Measurements from ENCODE around the gene MIB1.
A peak's percentile ranks its signal among the peaks of the same experiment; 100 is the strongest.

MIB1 gene

GRCh38 chr18:21747764-21748693, 7.4 kb downstream of the MIB1 start:
- H3K4me3 ChIP-seq (ENCODE audit: low read depth, low read length): no peak overlapping the region
- peaks cover 14% of the 10 kb centered on the region for H3K4me1 ChIP-seq (ENCODE audit: control insufficient read depth, insufficient read depth, low read length)
- TF ChIP-seq PRDM10 (tag by site-specific recombination; IDR thresholded peaks at IDR 0.05) (peak; percentile 57; the same call in 1 of the 2 replicates), ZNF362 (tag by site-specific recombination; IDR thresholded peaks at IDR 0.05) (0 out of 2 replicates have a peak, but pooled peaks have one; percentile 45), ZNF624 (tag by site-specific recombination; IDR thresholded peaks at IDR 0.05) (no peak)
- peaks cover 0 to 3% of the 10 kb centered on the region in 2 experiments; a peak in 1 of 3 replicates for H3K36me3 ChIP-seq (ENCODE audit: control insufficient read depth in 2 of 2, insufficient read depth in 1 of 2, low read length in 2 of 2)
- no peaks in the 10 kb centered on the region for H3K9me3 ChIP-seq (ENCODE audit: control insufficient read depth, insufficient read depth, low read depth, low read length)
- no peak overlapping the region for H3K27ac ChIP-seq (ENCODE audit: extremely low read depth, low read depth, low read length)
- ChIA-PET CTCF (interaction anchor here (0.6 to 2.1 kb wide), 4 partner anchors 147 to 1596 kb away, joined by 3 to 6 read pairs (median 4); partner anchors contain the start of gene ESCO1), POLR2A (interaction anchor here (0.6 kb wide), 1 partner anchor 9 kb away, joined by 4 read pairs; no protein-coding TSS in a partner anchor)

GRCh38 chr18:21757833-21758232, 17.2 kb downstream of the MIB1 start:
- CTCF ChIA-PET: interaction anchor here (0.9 kb wide), 1 partner anchor 150 kb away, joined by 3 read pairs; no protein-coding TSS in a partner anchor
- H3K4me3 ChIP-seq (ENCODE audit: low read depth, low read length): no peak overlapping the region
- no peak for TF ChIP-seq ZNF157 (tag by site-specific recombination; IDR thresholded peaks at IDR 0.05)
- TF ChIP-seq ZNF621 (tag by site-specific recombination; IDR thresholded peaks at IDR 0.05): no peak
- TF ChIP-seq ZNF18 (tag by site-specific recombination; IDR thresholded peaks at IDR 0.05): no peak
- TF ChIP-seq ZNF629 (tag by site-specific recombination; IDR thresholded peaks at IDR 0.05): no peak
- no peak for TF ChIP-seq ZNF112 (tag by site-specific recombination; IDR thresholded peaks at IDR 0.05)
- TF ChIP-seq ZNF2 (tag by site-specific recombination; IDR thresholded peaks at IDR 0.05): no peak
- no peak for TF ChIP-seq ZNF776 (tag by site-specific recombination; IDR thresholded peaks at IDR 0.05; ENCODE audit: borderline replicate concordance)
- TF ChIP-seq ELK4 (IDR thresholded peaks at IDR 0.05; ENCODE audit: borderline replicate concordance, low read depth, low read length): no peak
- TF ChIP-seq ZBTB7A (tag by site-specific recombination; IDR thresholded peaks at IDR 0.05; ENCODE audit: low read depth): no peak
- TF ChIP-seq ZNF544 (tag by site-specific recombination; IDR thresholded peaks at IDR 0.05): no peak
- POLR2A ChIA-PET: no interaction called here
- H3K27ac ChIP-seq (ENCODE audit: extremely low read depth, low read depth, low read length): no peak overlapping the region
- H3K9me3 ChIP-seq (ENCODE audit: control insufficient read depth, insufficient read depth, low read depth, low read length): no peaks in the 10 kb centered on the region
- no peaks in the 10 kb centered on the region; a peak in 1 of 3 replicates for H3K36me3 ChIP-seq (ENCODE audit: control insufficient read depth in 2 of 2, insufficient read depth in 1 of 2, low read length in 2 of 2)
- peaks cover 19% of the 10 kb centered on the region for H3K4me1 ChIP-seq (ENCODE audit: control insufficient read depth, insufficient read depth, low read length)

Data from HEK293 (cell line).